SHP77 (cell line): ENCODE results near the gene CACYBP.

ENCODE experiments used
- DNase-seq, 2 experiments: peaks; one replicate each; lab custom pipeline; 2025; lab: John Stamatoyannopoulos, UW

Gene CACYBP

GRCh38 chr1:174974711-174975119 lies 25.0 kb upstream of the CACYBP start:
- no peak for DNase-seq

- no peak for DNase-seq
Observed at GRCh38 chr1:174975764-174976163, 24.0 kb upstream of the CACYBP start.

GRCh38 chr1:174976436-174977108 lies 23.2 kb upstream of the CACYBP start:
- DNase-seq, result no peak

- DNase-seq, result peak; percentile 8 to 17
Observed at GRCh38 chr1:174982971-174983689, 16.6 kb upstream of the CACYBP start.

- no peak for DNase-seq
Observed at GRCh38 chr1:174984952-174985351, 14.8 kb upstream of the CACYBP start.

- no peak for DNase-seq
Observed at GRCh38 chr1:174988539-174988938, 11.2 kb upstream of the CACYBP start.

- no peak for DNase-seq
Observed at GRCh38 chr1:174988986-174989385, 10.8 kb upstream of the CACYBP start.

- DNase-seq, result no peak
Observed at GRCh38 chr1:174989536-174990220, 10.1 kb upstream of the CACYBP start.

GRCh38 chr1:174990382-174990999 lies 9.3 kb upstream of the CACYBP start:
- DNase-seq, result peak in 1 of 2 experiments; percentile 48

GRCh38 chr1:174991473-174991872 lies 8.3 kb upstream of the CACYBP start:
- no peak for DNase-seq

GRCh38 chr1:174995121-174995520 lies 4.6 kb upstream of the CACYBP start:
- DNase-seq, result no peak

- DNase-seq, result no peak
Observed at GRCh38 chr1:174995916-174996315, 3.8 kb upstream of the CACYBP start.

GRCh38 chr1:174996476-174996875 lies 3.3 kb upstream of the CACYBP start:
- no peak for DNase-seq

- DNase-seq, result no peak
Observed at GRCh38 chr1:174997041-174997440, 2.7 kb upstream of the CACYBP start.

GRCh38 chr1:174998569-174999215 lies 1.1 kb upstream of the CACYBP start:
- peak; percentile 58 to 66 for DNase-seq

- DNase-seq, result peak; percentile 96
Observed at GRCh38 chr1:174999216-174999935, 371 bp upstream of the CACYBP start.

- DNase-seq, result no peak
Observed at GRCh38 chr1:175000697-175001187, 995 bp downstream of the CACYBP start.

GRCh38 chr1:175002910-175003517 lies 3.3 kb downstream of the CACYBP start:
- no peak for DNase-seq

GRCh38 chr1:175003521-175003920 lies 3.8 kb downstream of the CACYBP start:
- no peak for DNase-seq

- no peak for DNase-seq
Observed at GRCh38 chr1:175005085-175005783, 5.5 kb downstream of the CACYBP start.
